GM18867 (cell line): ENCODE measurements around the gene CAMKMT.

Experiments
- ATAC-seq: cut with Tn5 transposase; IDR thresholded peaks from one replicate; pipeline ENCODE4 v1.9.1; 2021; ENCODE audit warnings: mild to moderate bottlenecking, moderate library complexity; ENCODE audit not compliant: unreplicated experiment

CAMKMT gene

GRCh38 chr2:44682459-44682858 is 320.7 kb downstream of the CAMKMT start:
- ATAC-seq: no peak

- no peak for ATAC-seq
These were observed 322.8 kb downstream of the CAMKMT start for GRCh38 chr2:44684559-44684958.

- ATAC-seq: no peak
These were observed 324.8 kb downstream of the CAMKMT start for GRCh38 chr2:44686561-44686960.

GRCh38 chr2:44687686-44688455 is 326.1 kb downstream of the CAMKMT start:
- no peak for ATAC-seq

- ATAC-seq: no peak
These were observed 326.8 kb downstream of the CAMKMT start for GRCh38 chr2:44688456-44689124.

GRCh38 chr2:44689516-44689915 is 327.8 kb downstream of the CAMKMT start:
- no peak for ATAC-seq

- ATAC-seq: no peak
These were observed 329.5 kb downstream of the CAMKMT start for GRCh38 chr2:44691174-44691785.

- ATAC-seq: no peak
These were observed 331.1 kb downstream of the CAMKMT start for GRCh38 chr2:44692821-44693220.

- ATAC-seq: no peak
These were observed 339.1 kb downstream of the CAMKMT start for GRCh38 chr2:44700824-44701223.

GRCh38 chr2:44705356-44705755 is 343.6 kb downstream of the CAMKMT start:
- no peak for ATAC-seq

GRCh38 chr2:44705876-44706480 is 344.2 kb downstream of the CAMKMT start:
- no peak for ATAC-seq

GRCh38 chr2:44706681-44707553 is 345.2 kb downstream of the CAMKMT start:
- no peak for ATAC-seq

GRCh38 chr2:44707945-44708660 is 346.4 kb downstream of the CAMKMT start:
- ATAC-seq: peak; percentile 50

- ATAC-seq: peak; percentile 14
These were observed 346.9 kb downstream of the CAMKMT start for GRCh38 chr2:44708661-44709000.

GRCh38 chr2:44713170-44713569 is 351.4 kb downstream of the CAMKMT start:
- peak; percentile 58 for ATAC-seq

GRCh38 chr2:44715671-44716081 is 353.9 kb downstream of the CAMKMT start:
- ATAC-seq: no peak

- no peak for ATAC-seq
These were observed 354.4 kb downstream of the CAMKMT start for GRCh38 chr2:44716131-44716530.

- no peak for ATAC-seq
These were observed 356.7 kb downstream of the CAMKMT start for GRCh38 chr2:44718431-44718830.

- ATAC-seq: no peak
These were observed 357.8 kb downstream of the CAMKMT start for GRCh38 chr2:44719562-44719961.

- ATAC-seq: peak; percentile 61
These were observed 360.4 kb downstream of the CAMKMT start for GRCh38 chr2:44722026-44722625.
